ENCODE data around the gene PKNOX2.

Gene PKNOX2

DNA sequence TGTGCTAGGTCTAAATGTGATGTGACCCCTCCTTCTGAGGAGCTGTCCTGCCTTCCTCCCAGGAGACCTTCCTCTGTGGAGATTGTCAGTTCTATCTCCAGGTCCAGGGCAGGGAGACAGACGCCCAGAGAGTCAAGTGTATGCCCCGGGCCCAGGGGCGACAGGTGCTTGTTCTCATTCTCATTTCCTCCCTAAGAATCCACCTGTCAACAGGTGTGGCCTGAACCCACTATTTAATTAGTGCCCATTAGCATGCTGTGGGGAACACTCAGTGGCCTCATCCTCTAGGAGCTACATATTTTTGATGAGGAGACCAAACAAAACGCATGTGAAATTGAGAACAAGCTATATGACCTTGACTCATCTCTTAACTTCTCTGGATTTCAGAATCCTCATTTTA is 9.5 kb downstream of the PKNOX2 start:
- H3K27ac ChIP-seq, result no peak overlapping the region
- no peaks in the 10 kb centered on the region for H3K36me3 ChIP-seq
- TF ChIP-seq, protein P1, sequence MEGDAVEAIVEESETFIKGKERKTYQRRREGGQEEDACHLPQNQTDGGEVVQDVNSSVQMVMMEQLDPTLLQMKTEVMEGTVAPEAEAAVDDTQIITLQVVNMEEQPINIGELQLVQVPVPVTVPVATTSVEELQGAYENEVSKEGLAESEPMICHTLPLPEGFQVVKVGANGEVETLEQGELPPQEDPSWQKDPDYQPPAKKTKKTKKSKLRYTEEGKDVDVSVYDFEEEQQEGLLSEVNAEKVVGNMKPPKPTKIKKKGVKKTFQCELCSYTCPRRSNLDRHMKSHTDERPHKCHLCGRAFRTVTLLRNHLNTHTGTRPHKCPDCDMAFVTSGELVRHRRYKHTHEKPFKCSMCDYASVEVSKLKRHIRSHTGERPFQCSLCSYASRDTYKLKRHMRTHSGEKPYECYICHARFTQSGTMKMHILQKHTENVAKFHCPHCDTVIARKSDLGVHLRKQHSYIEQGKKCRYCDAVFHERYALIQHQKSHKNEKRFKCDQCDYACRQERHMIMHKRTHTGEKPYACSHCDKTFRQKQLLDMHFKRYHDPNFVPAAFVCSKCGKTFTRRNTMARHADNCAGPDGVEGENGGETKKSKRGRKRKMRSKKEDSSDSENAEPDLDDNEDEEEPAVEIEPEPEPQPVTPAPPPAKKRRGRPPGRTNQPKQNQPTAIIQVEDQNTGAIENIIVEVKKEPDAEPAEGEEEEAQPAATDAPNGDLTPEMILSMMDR (IDR thresholded peaks at IDR 0.05), result no peak
- H3K9me3 ChIP-seq, result no peaks in the 10 kb centered on the region
- peaks cover 89% of the 10 kb centered on the region for H3K27me3 ChIP-seq
- no peaks in the 10 kb centered on the region for H3K4me1 ChIP-seq (ENCODE audit: control insufficient read depth in 1 of 2, insufficient read depth in 1 of 2, low read depth in 1 of 2, low read length in 1 of 2)
- no peak overlapping the region for H3K4me3 ChIP-seq (ENCODE audit: low read depth in 1 of 2, low read length in 1 of 2)

DNA sequence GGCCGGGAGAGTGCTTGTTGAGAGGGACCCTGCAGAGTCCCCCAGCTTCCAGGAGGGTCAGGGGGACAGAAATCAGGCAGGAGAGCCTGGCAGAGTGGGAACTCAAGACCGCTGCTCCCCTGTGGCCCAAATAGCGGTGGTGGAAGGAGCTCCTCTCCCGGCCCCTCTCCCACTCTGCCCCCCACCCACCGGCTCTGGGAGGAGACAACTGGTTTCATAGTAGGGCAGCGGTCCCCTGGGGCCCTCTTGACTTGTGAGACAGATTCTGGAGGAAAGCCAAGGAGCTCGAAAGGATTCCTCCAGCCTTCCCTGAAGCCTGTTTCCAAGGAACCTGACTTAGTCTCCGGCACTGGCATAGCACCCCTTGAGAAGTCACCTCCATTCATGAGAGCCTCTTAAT is 10.1 kb downstream of the PKNOX2 start:
- H3K9me3 ChIP-seq, result no peaks in the 10 kb centered on the region
- no peak overlapping the region for H3K27ac ChIP-seq
- peaks cover 89% of the 10 kb centered on the region for H3K27me3 ChIP-seq
- no peak overlapping the region for H3K4me3 ChIP-seq (ENCODE audit: low read depth in 1 of 2, low read length in 1 of 2)
- H3K4me1 ChIP-seq (ENCODE audit: control insufficient read depth in 1 of 2, insufficient read depth in 1 of 2, low read depth in 1 of 2, low read length in 1 of 2), result no peaks in the 10 kb centered on the region
- TF ChIP-seq, protein P1 (IDR thresholded peaks at IDR 0.05), result no peak
- H3K36me3 ChIP-seq, result no peaks in the 10 kb centered on the region

DNA sequence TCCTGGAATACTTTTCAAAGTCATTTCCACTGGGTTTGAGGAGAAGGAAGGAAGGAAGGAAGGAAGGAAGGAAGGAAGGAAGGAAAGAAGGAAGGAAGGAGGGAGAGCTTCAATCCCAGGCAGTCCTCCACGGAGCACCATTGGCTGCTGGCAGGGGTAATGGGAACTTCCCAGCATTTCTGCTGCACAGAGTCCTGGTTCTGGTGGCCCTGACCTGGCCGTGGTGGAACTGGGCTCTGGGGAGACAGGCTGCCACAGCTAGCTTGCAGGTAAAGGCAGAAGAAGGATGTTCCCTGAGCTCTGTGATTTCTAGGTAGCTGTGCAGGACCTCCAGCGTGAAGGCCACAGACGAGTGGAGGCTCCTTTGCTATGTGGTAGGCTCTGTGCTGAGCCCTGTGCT is 10.6 kb downstream of the PKNOX2 start:
- Histone ChIP-seq H3K9me3 (no peaks in the 10 kb centered on the region), H3K27me3 (peaks cover 89% of the 10 kb centered on the region), H3K36me3 (no peaks in the 10 kb centered on the region), H3K27ac (no peak overlapping the region), H3K4me3 (ENCODE audit: low read depth in 1 of 2, low read length in 1 of 2) (no peak overlapping the region), H3K4me1 (ENCODE audit: control insufficient read depth in 1 of 2, insufficient read depth in 1 of 2, low read depth in 1 of 2, low read length in 1 of 2) (no peaks in the 10 kb centered on the region)
- TF ChIP-seq, protein P1 (IDR thresholded peaks at IDR 0.05), result no peak

DNA sequence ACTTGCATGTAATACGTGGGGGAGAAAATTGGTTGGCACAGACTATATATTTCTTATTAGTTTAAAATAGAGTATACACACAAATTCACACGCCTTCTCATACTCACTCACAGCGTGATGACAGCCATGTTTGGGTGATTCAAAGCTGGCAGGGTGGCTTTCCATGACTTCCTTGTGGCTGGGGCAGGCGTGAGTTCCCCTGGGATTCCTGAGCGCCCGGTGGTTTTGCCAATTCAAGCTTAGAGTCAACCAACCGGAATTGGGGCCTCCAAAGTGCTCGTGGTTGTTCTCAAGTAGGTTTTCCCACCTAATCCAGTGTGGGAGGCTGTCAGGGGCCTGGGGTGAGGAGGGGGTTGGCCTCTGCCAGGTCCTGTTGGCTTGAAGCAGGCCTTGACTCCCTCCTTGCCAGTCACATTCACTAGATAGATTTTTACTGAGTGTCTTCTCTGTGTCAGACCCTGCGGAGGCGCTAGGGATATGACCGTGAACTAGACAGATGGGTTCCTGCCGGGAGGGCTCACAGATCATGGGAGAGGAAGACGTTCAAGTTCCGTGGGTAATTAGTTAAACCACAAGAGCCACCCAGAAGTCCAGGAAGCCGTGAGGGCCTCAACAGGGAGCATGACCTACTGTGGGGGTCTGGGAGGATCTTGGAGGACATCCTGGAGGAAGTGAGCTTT is 11.5 kb downstream of the PKNOX2 start:
- Histone ChIP-seq H3K4me3 (ENCODE audit: low read depth in 1 of 2, low read length in 1 of 2) (no peak overlapping the region), H3K36me3 (no peaks in the 10 kb centered on the region), H3K4me1 (ENCODE audit: control insufficient read depth in 1 of 2, insufficient read depth in 1 of 2, low read depth in 1 of 2, low read length in 1 of 2) (no peaks in the 10 kb centered on the region), H3K9me3 (no peaks in the 10 kb centered on the region), H3K27ac (no peak overlapping the region), H3K27me3 (peaks cover 89% of the 10 kb centered on the region)
- TF ChIP-seq, protein P1 (IDR thresholded peaks at IDR 0.05), result no peak

DNA sequence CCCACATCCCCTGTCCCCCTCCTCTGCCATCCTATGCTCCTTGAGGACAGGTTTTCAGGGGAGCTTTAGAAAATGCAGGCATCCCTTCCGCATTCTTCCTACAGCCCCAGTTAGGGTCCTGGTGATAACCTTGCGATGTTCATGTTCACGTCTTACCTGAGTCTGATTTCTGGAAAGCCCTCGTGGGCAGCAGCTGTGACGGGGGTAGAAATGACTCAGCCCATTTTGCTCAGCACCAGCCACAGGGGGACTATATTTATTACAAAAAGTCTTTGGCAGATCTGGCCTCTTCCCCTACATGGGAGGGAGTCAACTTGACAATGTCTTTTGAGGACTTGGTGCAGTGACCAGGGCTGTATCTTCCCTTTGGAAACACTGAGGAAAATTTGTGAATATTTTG is 12.3 kb downstream of the PKNOX2 start:
- no peaks in the 10 kb centered on the region for H3K9me3 ChIP-seq
- H3K27me3 ChIP-seq, result peaks cover 85% of the 10 kb centered on the region
- H3K4me3 ChIP-seq (ENCODE audit: low read depth in 1 of 2, low read length in 1 of 2), result no peak overlapping the region
- H3K4me1 ChIP-seq (ENCODE audit: control insufficient read depth in 1 of 2, insufficient read depth in 1 of 2, low read depth in 1 of 2, low read length in 1 of 2), result no peaks in the 10 kb centered on the region
- no peak overlapping the region for H3K27ac ChIP-seq
- H3K36me3 ChIP-seq, result no peaks in the 10 kb centered on the region
- TF ChIP-seq, protein P1 (IDR thresholded peaks at IDR 0.05), result no peak
